SK-N-SH treated with all-trans-retinoic acid at 6 μM for 48 hours (cell line): Measurements from ENCODE around the gene ZBTB48.

ENCODE experiments used
- ATAC-seq: fragments of 200-7000 bp; cut with Tn5 transposase; 3 replicates; pipeline ENCODE4 v1.9.1; 2020; ENCODE audit warnings: mild to moderate bottlenecking, moderate library complexity
- BACH2 ChIP-seq: fragments of 250-450 bp; sonication (Bioruptor Pico); IDR thresholded peaks from 2 replicates; pipeline ENCODE4 v1.9.0; 2021; ENCODE audit warnings: mild to moderate bottlenecking, borderline replicate concordance
- CSDC2 ChIP-seq: fragments of 250-450 bp; sonication (Bioruptor Pico); IDR thresholded peaks from 2 replicates; pipeline ENCODE4 v1.5.0; 2020; ENCODE audit warnings: mild to moderate bottlenecking, moderate library complexity
- ISL1 ChIP-seq: fragments of 250-450 bp; sonication (Bioruptor Pico); IDR thresholded peaks from 2 replicates; pipeline ENCODE4 v2.1.2; 2022; ENCODE audit warnings: mild to moderate bottlenecking, moderate library complexity
- OSR1 ChIP-seq: fragments of 250-450 bp; sonication (Bioruptor Pico); IDR thresholded peaks from 2 replicates; pipeline ENCODE4 v1.8.0; 2022; ENCODE audit warnings: moderate library complexity, mild to moderate bottlenecking, inconsistent platforms
- PPARA ChIP-seq: fragments of 250-450 bp; sonication (Bioruptor Pico); IDR thresholded peaks from 2 replicates; pipeline ENCODE4 v1.5.0; 2020; ENCODE audit warnings: mild to moderate bottlenecking, borderline replicate concordance
- RARB ChIP-seq: fragments of 250-450 bp; sonication (Bioruptor Pico); IDR thresholded peaks from 2 replicates; pipeline ENCODE4 v1.8.0; 2021; ENCODE audit warnings: mild to moderate bottlenecking, moderate library complexity
- SNAI2 ChIP-seq: fragments of 250-450 bp; sonication (Bioruptor Pico); IDR thresholded peaks from 2 replicates; pipeline ENCODE4 v1.5.0; 2020; ENCODE audit warnings: mild to moderate bottlenecking, moderate library complexity
- TOX ChIP-seq: fragments of 250-450 bp; sonication (Bioruptor Pico); IDR thresholded peaks from 2 replicates; pipeline ENCODE4 v1.8.0; 2021; ENCODE audit warnings: mild to moderate bottlenecking, moderate library complexity, borderline replicate concordance
- ZC3H10 ChIP-seq: fragments of 250-450 bp; sonication (Bioruptor Pico); IDR thresholded peaks from 2 replicates; pipeline ENCODE4 v1.5.1; 2021; ENCODE audit warnings: mild to moderate bottlenecking, moderate library complexity
- ZNF70 ChIP-seq: fragments of 450-650 bp; formaldehyde crosslinking; IDR thresholded peaks from 2 replicates; pipeline ENCODE4 v1.5.0; 2020; ENCODE audit warnings: mild to moderate bottlenecking, moderate library complexity
- ZNF8 ChIP-seq: fragments of 450-650 bp; formaldehyde crosslinking; IDR thresholded peaks from 2 replicates; pipeline ENCODE4 v1.5.0; 2020; ENCODE audit warnings: mild to moderate bottlenecking, moderate library complexity
- TF ChIP-seq, protein P1 (sequence below): fragments of 250-450 bp; sonication (Bioruptor Pico); IDR thresholded peaks from 2 replicates; pipeline ENCODE4 v1.5.0; 2020; ENCODE audit warnings: mild to moderate bottlenecking, moderate library complexity
- TF ChIP-seq, protein P2 (sequence below): fragments of 250-450 bp; sonication (Bioruptor Pico); IDR thresholded peaks from 2 replicates; pipeline ENCODE4 v1.5.1; 2020; ENCODE audit warnings: low read depth, mild to moderate bottlenecking, moderate library complexity
- TF ChIP-seq, protein P3 (sequence below): fragments of 250-450 bp; sonication (Bioruptor Pico); IDR thresholded peaks from 2 replicates; pipeline ENCODE4 v1.8.0; 2020; ENCODE audit warnings: mild to moderate bottlenecking, moderate library complexity, borderline replicate concordance
- TF ChIP-seq, protein P4 (sequence below): fragments of 250-450 bp; sonication (Bioruptor Pico); IDR thresholded peaks from 2 replicates; pipeline ENCODE4 v1.5.1; 2021; ENCODE audit warnings: mild to moderate bottlenecking, moderate library complexity

ZBTB48 gene

DNA sequence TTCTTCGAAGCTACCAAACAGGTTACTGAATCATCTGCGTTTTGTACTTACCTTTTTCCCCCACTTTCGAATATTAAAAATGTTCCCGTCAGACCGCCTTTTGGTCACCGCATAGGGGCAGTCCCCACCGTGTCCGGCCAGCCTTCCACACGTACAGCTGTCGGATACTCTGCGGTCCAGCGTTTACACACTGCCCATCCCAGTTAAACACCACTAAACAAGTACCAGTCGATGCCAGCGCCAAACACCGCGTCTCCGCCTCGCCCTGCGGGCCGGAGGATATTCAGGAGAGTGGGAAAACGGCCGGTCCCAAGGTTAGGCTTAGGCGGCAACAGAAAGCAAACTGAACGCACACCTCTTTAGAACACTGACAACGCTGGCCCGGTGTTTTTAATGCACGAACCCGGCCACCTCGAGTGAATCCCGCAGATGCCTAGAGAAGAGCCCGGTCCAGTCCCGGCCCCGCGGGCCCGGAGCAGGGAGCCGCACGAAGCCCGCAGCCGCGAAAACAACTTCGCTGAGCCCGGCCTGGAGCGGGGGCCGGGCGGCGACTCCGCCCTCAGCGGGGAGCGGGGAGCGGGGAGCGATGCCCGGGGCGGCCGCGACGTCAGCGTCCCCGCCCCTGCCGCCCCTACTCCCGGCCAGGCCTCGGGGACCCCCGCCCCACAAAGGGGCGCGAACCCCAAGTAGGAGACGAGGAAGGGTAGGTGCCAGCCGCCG, 33.0 kb downstream of the ZBTB48 start:
- TF ChIP-seq, protein P1, sequence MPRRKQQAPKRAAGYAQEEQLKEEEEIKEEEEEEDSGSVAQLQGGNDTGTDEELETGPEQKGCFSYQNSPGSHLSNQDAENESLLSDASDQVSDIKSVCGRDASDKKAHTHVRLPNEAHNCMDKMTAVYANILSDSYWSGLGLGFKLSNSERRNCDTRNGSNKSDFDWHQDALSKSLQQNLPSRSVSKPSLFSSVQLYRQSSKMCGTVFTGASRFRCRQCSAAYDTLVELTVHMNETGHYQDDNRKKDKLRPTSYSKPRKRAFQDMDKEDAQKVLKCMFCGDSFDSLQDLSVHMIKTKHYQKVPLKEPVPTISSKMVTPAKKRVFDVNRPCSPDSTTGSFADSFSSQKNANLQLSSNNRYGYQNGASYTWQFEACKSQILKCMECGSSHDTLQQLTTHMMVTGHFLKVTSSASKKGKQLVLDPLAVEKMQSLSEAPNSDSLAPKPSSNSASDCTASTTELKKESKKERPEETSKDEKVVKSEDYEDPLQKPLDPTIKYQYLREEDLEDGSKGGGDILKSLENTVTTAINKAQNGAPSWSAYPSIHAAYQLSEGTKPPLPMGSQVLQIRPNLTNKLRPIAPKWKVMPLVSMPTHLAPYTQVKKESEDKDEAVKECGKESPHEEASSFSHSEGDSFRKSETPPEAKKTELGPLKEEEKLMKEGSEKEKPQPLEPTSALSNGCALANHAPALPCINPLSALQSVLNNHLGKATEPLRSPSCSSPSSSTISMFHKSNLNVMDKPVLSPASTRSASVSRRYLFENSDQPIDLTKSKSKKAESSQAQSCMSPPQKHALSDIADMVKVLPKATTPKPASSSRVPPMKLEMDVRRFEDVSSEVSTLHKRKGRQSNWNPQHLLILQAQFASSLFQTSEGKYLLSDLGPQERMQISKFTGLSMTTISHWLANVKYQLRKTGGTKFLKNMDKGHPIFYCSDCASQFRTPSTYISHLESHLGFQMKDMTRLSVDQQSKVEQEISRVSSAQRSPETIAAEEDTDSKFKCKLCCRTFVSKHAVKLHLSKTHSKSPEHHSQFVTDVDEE (CRISPR knock-in tag): no peak
- no peak for TF ChIP-seq TOX (CRISPR knock-in tag)
- no peak for TF ChIP-seq BACH2 (CRISPR knock-in tag)
- TF ChIP-seq OSR1 (CRISPR knock-in tag): no peak
- ATAC-seq: peak; percentile 69

DNA sequence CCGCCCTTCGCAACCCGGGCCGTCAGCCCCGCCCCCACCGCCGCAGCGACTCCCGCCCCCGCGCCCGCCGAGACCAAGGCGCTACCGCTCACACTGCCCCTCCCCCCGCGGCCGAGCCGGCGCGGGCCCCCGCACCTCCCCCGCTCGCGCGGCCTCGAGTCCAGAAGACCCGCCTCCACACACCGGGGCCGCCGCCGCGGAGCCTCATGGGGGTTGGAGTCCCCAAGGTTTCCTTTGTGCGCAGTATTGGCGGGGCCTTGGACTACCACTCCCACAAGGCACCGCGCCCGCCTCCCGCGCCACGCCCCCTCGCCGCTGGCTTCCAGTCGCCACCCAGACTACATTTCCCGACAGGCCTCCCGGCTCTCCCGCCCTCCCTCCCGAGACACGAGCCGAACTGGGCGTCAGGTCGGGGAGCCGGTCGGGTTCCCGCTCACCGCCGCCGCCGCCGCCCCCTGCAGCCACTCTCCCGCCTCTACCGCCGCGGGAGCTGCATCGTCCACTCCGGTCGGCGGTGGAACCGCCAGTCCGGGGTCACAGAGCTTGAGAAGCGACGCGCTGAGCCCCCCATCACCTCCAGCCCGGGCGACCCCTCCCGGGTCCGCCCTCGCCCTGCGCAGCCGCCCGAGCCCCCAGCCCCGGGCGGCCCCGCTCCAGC, 33.7 kb downstream of the ZBTB48 start, which contains the start of gene PHF13:
PHF13 (plus strand) TSS at position 371 of the 658 bp plus-strand sequence. CDS start 336 bp downstream, outside the sequence.
- peak; percentile 95 for ATAC-seq
- TF ChIP-seq, protein P1 (CRISPR knock-in tag): no peak

DNA sequence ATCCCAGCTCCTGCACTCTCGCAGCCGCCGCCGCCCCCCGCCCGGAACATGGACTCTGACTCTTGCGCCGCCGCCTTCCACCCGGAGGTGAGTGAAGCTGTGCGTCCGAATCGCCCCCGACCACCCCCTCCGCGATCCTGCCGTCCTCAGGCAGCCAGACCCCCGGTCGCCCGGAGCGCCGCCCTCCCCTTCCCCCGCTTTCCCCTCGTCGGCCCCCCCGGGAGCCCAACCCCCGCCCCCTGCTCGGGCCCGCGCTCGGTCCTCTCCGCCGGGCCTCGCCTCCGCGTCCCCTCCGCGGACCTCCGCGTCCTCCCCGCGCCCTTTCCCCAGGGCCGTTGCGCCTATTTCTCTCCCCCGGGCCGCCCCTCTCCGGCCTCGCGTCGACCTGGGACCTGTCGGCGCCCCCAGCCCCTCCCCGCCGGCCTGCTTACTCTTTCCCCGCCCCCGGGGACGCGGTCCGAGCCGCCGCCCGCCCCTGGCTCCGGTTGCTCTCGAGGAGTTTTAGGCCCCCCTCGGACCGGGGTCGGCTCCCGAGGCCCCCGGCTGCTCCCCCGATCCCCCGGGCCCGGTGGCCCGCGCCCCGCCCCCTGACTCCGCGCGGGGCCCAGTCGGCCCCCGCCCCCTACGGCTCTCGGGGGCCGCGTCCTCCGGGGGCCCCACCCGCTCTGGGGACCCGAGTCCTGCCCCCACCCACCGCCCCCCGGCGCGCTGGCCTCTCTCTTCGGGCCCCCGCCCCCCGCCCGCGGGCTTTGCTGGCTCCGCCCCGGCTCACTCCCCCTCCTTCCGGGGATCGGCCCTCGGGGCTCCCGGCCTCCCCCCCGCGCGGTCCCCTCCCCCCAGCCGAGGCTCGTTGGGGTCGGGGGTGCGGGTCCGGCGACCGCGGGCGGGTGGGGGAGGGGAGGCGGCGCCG, 34.5 kb downstream of the ZBTB48 start:
- peak; percentile 3 for ATAC-seq
- TF ChIP-seq PPARA (CRISPR knock-in tag) (no peak), SNAI2 (no peak), ZC3H10 (CRISPR knock-in tag) (no peak), ZNF8 (CRISPR knock-in tag) (no peak), OSR1 (CRISPR knock-in tag) (no peak), TOX (CRISPR knock-in tag) (no peak), ISL1 (no peak), RARB (CRISPR knock-in tag) (no peak), ZNF70 (CRISPR knock-in tag) (no peak), CSDC2 (CRISPR knock-in tag) (no peak)
- TF ChIP-seq, protein P1 (CRISPR knock-in tag): no peak
- TF ChIP-seq, protein P2, sequence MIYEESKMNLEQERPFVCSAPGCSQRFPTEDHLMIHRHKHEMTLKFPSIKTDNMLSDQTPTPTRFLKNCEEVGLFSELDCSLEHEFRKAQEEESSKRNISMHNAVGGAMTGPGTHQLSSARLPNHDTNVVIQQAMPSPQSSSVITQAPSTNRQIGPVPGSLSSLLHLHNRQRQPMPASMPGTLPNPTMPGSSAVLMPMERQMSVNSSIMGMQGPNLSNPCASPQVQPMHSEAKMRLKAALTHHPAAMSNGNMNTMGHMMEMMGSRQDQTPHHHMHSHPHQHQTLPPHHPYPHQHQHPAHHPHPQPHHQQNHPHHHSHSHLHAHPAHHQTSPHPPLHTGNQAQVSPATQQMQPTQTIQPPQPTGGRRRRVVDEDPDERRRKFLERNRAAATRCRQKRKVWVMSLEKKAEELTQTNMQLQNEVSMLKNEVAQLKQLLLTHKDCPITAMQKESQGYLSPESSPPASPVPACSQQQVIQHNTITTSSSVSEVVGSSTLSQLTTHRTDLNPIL (CRISPR knock-in tag): no peak
- TF ChIP-seq, protein P3, sequence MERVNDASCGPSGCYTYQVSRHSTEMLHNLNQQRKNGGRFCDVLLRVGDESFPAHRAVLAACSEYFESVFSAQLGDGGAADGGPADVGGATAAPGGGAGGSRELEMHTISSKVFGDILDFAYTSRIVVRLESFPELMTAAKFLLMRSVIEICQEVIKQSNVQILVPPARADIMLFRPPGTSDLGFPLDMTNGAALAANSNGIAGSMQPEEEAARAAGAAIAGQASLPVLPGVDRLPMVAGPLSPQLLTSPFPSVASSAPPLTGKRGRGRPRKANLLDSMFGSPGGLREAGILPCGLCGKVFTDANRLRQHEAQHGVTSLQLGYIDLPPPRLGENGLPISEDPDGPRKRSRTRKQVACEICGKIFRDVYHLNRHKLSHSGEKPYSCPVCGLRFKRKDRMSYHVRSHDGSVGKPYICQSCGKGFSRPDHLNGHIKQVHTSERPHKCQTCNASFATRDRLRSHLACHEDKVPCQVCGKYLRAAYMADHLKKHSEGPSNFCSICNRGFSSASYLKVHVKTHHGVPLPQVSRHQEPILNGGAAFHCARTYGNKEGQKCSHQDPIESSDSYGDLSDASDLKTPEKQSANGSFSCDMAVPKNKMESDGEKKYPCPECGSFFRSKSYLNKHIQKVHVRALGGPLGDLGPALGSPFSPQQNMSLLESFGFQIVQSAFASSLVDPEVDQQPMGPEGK (CRISPR knock-in tag): no peak
- TF ChIP-seq, protein P4, sequence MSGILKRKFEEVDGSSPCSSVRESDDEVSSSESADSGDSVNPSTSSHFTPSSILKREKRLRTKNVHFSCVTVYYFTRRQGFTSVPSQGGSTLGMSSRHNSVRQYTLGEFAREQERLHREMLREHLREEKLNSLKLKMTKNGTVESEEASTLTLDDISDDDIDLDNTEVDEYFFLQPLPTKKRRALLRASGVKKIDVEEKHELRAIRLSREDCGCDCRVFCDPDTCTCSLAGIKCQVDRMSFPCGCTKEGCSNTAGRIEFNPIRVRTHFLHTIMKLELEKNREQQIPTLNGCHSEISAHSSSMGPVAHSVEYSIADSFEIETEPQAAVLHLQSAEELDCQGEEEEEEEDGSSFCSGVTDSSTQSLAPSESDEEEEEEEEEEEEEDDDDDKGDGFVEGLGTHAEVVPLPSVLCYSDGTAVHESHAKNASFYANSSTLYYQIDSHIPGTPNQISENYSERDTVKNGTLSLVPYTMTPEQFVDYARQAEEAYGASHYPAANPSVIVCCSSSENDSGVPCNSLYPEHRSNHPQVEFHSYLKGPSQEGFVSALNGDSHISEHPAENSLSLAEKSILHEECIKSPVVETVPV (CRISPR knock-in tag): no peak
